Measurements from ENCODE around the gene ODAD4. TPM values are rescaled to one million over a fixed set of nuclear protein-coding genes. Genes with fewer than 3 reads are reported as not detected.
A peak's percentile ranks its signal among the peaks of the same experiment; 100 is the strongest.

The ODAD4 gene
- total RNA-seq, 1 donor from 2014 or later = 0.63 TPM

- intact Hi-C loops (cut with micrococcal nuclease) = loop anchor here (1.0 to 10.0 kb wide), 5 partner anchors 36 to 219 kb away; partner anchors contain the start of genes DHX58, HCRT, KCNH4 and ODAD4
- peak; percentile 89 for DNase-seq
Observed at GRCh38 chr17:41965694-41966462, 35.5 kb downstream of the ODAD4 start.

GRCh38 chr17:41966463-41967140, 36.2 kb downstream of the ODAD4 start, which contains the start of gene CNP:
Gene CNP (plus strand): TSS chr17:41966795. CDS start chr17:41966885, 90 bp downstream.
- intact Hi-C loops (cut with micrococcal nuclease) = loop anchor here (1.0 to 10.0 kb wide), 6 partner anchors 36 to 218 kb away; partner anchors contain the start of genes DHX58, DNAJC7, HCRT and KCNH4
- peaks cover 3% of the 10 kb centered on the region for H3K27me3 Mint-ChIP-seq

More at GRCh38 chr17:41965694-41966462, 35.5 kb downstream of the ODAD4 start:
- peak overlapping the region; percentile 57 for H3K27ac Mint-ChIP-seq
- H3K27me3 Mint-ChIP-seq = peaks cover 3% of the 10 kb centered on the region
- peaks cover 29% of the 10 kb centered on the region for H3K4me1 Mint-ChIP-seq
- H3K4me3 Mint-ChIP-seq = peak overlapping the region; percentile 81
- H3K36me3 Mint-ChIP-seq (ENCODE audit: low read depth) = peaks cover 19% of the 10 kb centered on the region
- no peaks in the 10 kb centered on the region for H3K9me3 Mint-ChIP-seq

GRCh38 chr17:41967141-41967920, 36.9 kb downstream of the ODAD4 start:
- H3K9me3 Mint-ChIP-seq = no peaks in the 10 kb centered on the region

More at GRCh38 chr17:41966463-41967140, 36.2 kb downstream of the ODAD4 start, which contains the start of gene CNP:
- Mint-ChIP-seq H3K4me3 (peak within 1 kb of the TSS; percentile 81), H3K36me3 (ENCODE audit: low read depth) (peaks cover 23% of the 10 kb centered on the region), H3K27ac (peak within 1 kb of the TSS; percentile 84), H3K9me3 (no peaks in the 10 kb centered on the region), H3K4me1 (peaks cover 32% of the 10 kb centered on the region)
- DNase-seq = peak; percentile 97

GRCh38 chr17:41967921-41968578, 37.6 kb downstream of the ODAD4 start:
- H3K27ac Mint-ChIP-seq = peak overlapping the region; percentile 68
- H3K4me3 Mint-ChIP-seq = peak overlapping the region; percentile 81
- peak; percentile 60 for DNase-seq
- peaks cover 35% of the 10 kb centered on the region for H3K4me1 Mint-ChIP-seq
- no peaks in the 10 kb centered on the region for H3K27me3 Mint-ChIP-seq
- intact Hi-C loops (cut with micrococcal nuclease) = loop anchor here (1.0 to 10.0 kb wide), 3 partner anchors 49 to 217 kb away; partner anchors contain the start of genes DHX58, DNAJC7, HCRT and KCNH4
- no peaks in the 10 kb centered on the region for H3K9me3 Mint-ChIP-seq
- H3K36me3 Mint-ChIP-seq (ENCODE audit: low read depth) = peaks cover 33% of the 10 kb centered on the region

More at GRCh38 chr17:41967141-41967920, 36.9 kb downstream of the ODAD4 start:
- Mint-ChIP-seq H3K4me3 (peak overlapping the region; percentile 81), H3K27me3 (no peaks in the 10 kb centered on the region), H3K36me3 (ENCODE audit: low read depth) (peaks cover 28% of the 10 kb centered on the region), H3K27ac (peak overlapping the region; percentile 84), H3K4me1 (peaks cover 32% of the 10 kb centered on the region)
- intact Hi-C loops (cut with micrococcal nuclease) = loop anchor here (1.0 to 10.0 kb wide), 3 partner anchors 50 to 217 kb away; partner anchors contain the start of genes DHX58, DNAJC7, HCRT and KCNH4
- peak; percentile 87 for DNase-seq

GRCh38 chr17:41968676-41969075, 38.3 kb downstream of the ODAD4 start:
- Mint-ChIP-seq H3K36me3 (ENCODE audit: low read depth) (peaks cover 39% of the 10 kb centered on the region), H3K9me3 (no peaks in the 10 kb centered on the region), H3K27me3 (no peaks in the 10 kb centered on the region), H3K4me1 (peaks cover 35% of the 10 kb centered on the region), H3K4me3 (no peak overlapping the region), H3K27ac (no peak overlapping the region)
- no peak for DNase-seq
- intact Hi-C loops (cut with micrococcal nuclease) = loop anchor here (10.0 kb wide), 1 partner anchor 216 kb away; the partner anchor contains the start of genes HCRT and KCNH4

- H3K27ac Mint-ChIP-seq = peak overlapping the region; percentile 10
Observed at GRCh38 chr17:41970901-41971331, 40.5 kb downstream of the ODAD4 start.

GRCh38 chr17:41971721-41972523, 41.5 kb downstream of the ODAD4 start:
- peaks cover 23% of the 10 kb centered on the region for H3K4me1 Mint-ChIP-seq
- intact Hi-C loops (cut with micrococcal nuclease) = no loop called here
- H3K4me3 Mint-ChIP-seq = no peak overlapping the region
- no peak for DNase-seq
- H3K9me3 Mint-ChIP-seq = no peaks in the 10 kb centered on the region
- no peaks in the 10 kb centered on the region for H3K27me3 Mint-ChIP-seq
- H3K36me3 Mint-ChIP-seq (ENCODE audit: low read depth) = peaks cover 61% of the 10 kb centered on the region
- H3K27ac Mint-ChIP-seq = peak overlapping the region; percentile 62

More at GRCh38 chr17:41970901-41971331, 40.5 kb downstream of the ODAD4 start:
- no peak overlapping the region for H3K4me3 Mint-ChIP-seq
- peaks cover 24% of the 10 kb centered on the region for H3K4me1 Mint-ChIP-seq
- H3K36me3 Mint-ChIP-seq (ENCODE audit: low read depth) = peaks cover 53% of the 10 kb centered on the region
- H3K9me3 Mint-ChIP-seq = no peaks in the 10 kb centered on the region
- no peaks in the 10 kb centered on the region for H3K27me3 Mint-ChIP-seq
- DNase-seq = no peak
- intact Hi-C loops (cut with micrococcal nuclease) = no loop called here

- H3K9me3 Mint-ChIP-seq = no peaks in the 10 kb centered on the region
Observed at GRCh38 chr17:41972571-41973407, 42.4 kb downstream of the ODAD4 start.

GRCh38 chr17:41973408-41973811, 43.0 kb downstream of the ODAD4 start:
- H3K27me3 Mint-ChIP-seq = no peaks in the 10 kb centered on the region

More at GRCh38 chr17:41972571-41973407, 42.4 kb downstream of the ODAD4 start:
- intact Hi-C loops (cut with micrococcal nuclease) = no loop called here
- Mint-ChIP-seq H3K27me3 (no peaks in the 10 kb centered on the region), H3K36me3 (ENCODE audit: low read depth) (peaks cover 64% of the 10 kb centered on the region), H3K4me3 (no peak overlapping the region), H3K4me1 (peaks cover 17% of the 10 kb centered on the region), H3K27ac (peak overlapping the region; percentile 62)
- DNase-seq = no peak

GRCh38 chr17:41974031-41974430, 43.6 kb downstream of the ODAD4 start:
- no peak overlapping the region for H3K27ac Mint-ChIP-seq
- DNase-seq = no peak
- peaks cover 16% of the 10 kb centered on the region for H3K4me1 Mint-ChIP-seq
- no peak overlapping the region for H3K4me3 Mint-ChIP-seq
- peaks cover 68% of the 10 kb centered on the region for H3K36me3 Mint-ChIP-seq (ENCODE audit: low read depth)
- no peaks in the 10 kb centered on the region for H3K27me3 Mint-ChIP-seq
- intact Hi-C loops (cut with micrococcal nuclease) = no loop called here
- H3K9me3 Mint-ChIP-seq = no peaks in the 10 kb centered on the region

More at GRCh38 chr17:41973408-41973811, 43.0 kb downstream of the ODAD4 start:
- H3K36me3 Mint-ChIP-seq (ENCODE audit: low read depth) = peaks cover 67% of the 10 kb centered on the region
- intact Hi-C loops (cut with micrococcal nuclease) = no loop called here
- H3K4me1 Mint-ChIP-seq = peaks cover 16% of the 10 kb centered on the region
- no peak overlapping the region for H3K4me3 Mint-ChIP-seq
- H3K27ac Mint-ChIP-seq = no peak overlapping the region
- H3K9me3 Mint-ChIP-seq = no peaks in the 10 kb centered on the region
- no peak for DNase-seq

- intact Hi-C loops (cut with micrococcal nuclease) = no loop called here
Observed at GRCh38 chr17:41974658-41975057, 44.2 kb downstream of the ODAD4 start.

More at GRCh38 chr17:41974658-41975057, 44.2 kb downstream of the ODAD4 start:
- no peaks in the 10 kb centered on the region for H3K27me3 Mint-ChIP-seq
- peaks cover 12% of the 10 kb centered on the region for H3K4me1 Mint-ChIP-seq
- H3K4me3 Mint-ChIP-seq = no peak overlapping the region
- no peaks in the 10 kb centered on the region for H3K9me3 Mint-ChIP-seq
- no peak overlapping the region for H3K27ac Mint-ChIP-seq
- H3K36me3 Mint-ChIP-seq (ENCODE audit: low read depth) = peaks cover 65% of the 10 kb centered on the region
- no peak for DNase-seq

Data from activated CD4-positive, alpha-beta T cell treated with anti-CD3 and anti-CD28 coated beads, Interleukin-2, amount 10 ng/mL, durations not matched to agents 24 days and 14 days (primary cell).